GM19025 (cell line): ENCODE measurements around the gene CNOT3.
"Not testable (repeated sequence)": the region's sequence is repeated elsewhere in the genome, so short reads cannot be mapped to it uniquely, and the experiment has no call there.

Experiments used
- ATAC-seq: cut with Tn5 transposase; IDR thresholded peaks from one replicate; pipeline ENCODE4 v1.9.1; 2021; ENCODE audit warnings: mild to moderate bottlenecking, low read depth, moderate library complexity; ENCODE audit not compliant: unreplicated experiment

CNOT3 gene

GRCh38 chr19:54137699-54138488 lies at the start of gene CNOT3:
Gene CNOT3, plus strand, starts transcription at chr19:54137762. Its CDS starts 5,217 bp downstream, at chr19:54142979.
- ATAC-seq: no peak

- no peak for ATAC-seq
Measured at GRCh38 chr19:54094426-54095000, 43.0 kb upstream of the CNOT3 start.

GRCh38 chr19:54095136-54095858 lies 42.3 kb upstream of the CNOT3 start:
- no peak for ATAC-seq

DNA sequence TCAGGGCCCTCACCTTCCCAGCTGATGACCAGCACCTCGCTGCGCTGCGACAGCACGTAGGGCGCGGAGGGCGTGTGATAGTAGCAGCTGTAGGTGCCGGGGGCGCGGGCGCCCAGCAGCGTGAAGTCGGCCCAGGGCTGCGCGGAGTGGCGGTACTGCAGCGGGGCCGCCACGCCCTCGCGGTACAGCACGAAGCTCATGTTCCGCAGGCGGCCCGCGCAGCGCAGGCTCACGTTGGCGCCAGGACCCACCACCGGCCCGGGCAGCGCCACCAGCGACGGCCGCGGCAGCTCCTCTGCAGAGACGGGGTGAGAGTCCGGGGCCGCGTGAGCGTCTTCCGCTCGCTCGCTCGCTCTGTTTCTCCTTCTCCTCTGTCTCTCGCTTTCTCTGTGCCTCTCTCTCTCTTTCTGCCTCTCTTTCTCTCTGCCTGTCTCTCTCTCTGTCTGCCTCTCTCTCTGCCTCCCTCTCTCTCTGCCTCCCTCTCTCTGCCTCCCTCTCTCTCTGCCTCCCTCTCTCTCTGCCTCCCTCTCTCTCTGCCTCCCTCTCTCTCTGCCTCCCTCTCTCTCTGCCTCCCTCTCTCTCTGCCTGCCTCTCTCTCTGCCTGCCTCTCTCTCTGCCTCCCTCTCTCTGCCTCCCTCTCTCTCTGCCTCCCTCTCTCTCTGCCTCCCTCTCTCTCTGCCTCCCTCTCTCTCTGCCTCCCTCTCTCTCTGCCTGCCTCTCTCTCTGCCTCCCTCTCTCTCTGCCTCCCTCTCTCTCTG lies 41.5 kb upstream of the CNOT3 start:
- ATAC-seq: not testable (repeated sequence)

GRCh38 chr19:54096617-54097106 lies 40.9 kb upstream of the CNOT3 start:
- no peak for ATAC-seq

GRCh38 chr19:54099190-54099902 lies 38.2 kb upstream of the CNOT3 start:
- no peak for ATAC-seq

DNA sequence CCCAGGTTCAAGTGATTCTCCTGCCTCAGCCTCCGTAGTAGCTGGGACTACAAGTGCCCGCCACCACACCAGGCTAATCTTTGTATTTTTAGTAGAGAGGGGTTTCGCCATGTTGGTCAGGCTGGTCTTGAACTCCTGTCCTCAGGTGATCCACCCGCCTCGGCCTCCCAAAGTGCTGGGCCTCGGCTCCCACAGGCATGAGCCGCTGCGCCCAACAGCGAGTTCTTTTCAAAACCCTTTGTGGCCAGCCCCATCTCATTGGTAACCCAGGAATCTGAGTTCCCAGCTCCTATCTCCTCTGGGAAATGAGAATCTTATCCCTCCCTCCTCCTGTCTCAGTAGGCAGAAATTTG lies 37.7 kb upstream of the CNOT3 start:
- not testable (repeated sequence) for ATAC-seq

DNA sequence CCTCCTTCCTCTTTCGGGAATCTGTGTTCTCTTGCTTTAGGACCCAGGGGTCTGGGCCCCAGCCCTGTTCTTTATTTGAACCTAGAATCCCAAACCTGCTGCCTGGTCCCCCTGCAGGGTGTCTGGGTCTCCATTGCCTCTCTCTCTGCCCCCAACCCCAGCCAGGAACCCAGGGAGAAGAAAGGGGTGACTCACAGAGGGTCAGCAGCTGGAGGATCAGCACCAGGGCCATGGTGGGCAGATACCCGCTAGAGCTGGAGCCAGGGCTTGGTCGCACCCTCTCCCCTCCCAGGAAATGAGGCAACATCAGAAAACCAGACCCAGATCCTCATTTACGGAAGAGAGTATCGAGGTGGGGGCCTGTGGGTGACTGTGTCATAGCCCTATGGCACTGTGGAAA lies 37.0 kb upstream of the CNOT3 start, which contains the start of gene OSCAR:
Gene OSCAR (minus strand): TSS at position 243 of the 400 bp plus-strand sequence. CDS start 11 bp downstream, at position 232.
- no peak for ATAC-seq

- peak; percentile 97 for ATAC-seq
Measured at GRCh38 chr19:54102421-54103169, 35.0 kb upstream of the CNOT3 start, which contains the start of gene NDUFA3. Gene NDUFA3, plus strand, starts transcription at chr19:54102855. Its CDS starts 24 bp downstream, at chr19:54102879.

- ATAC-seq: no peak
Measured at GRCh38 chr19:54104998-54105715, 32.4 kb upstream of the CNOT3 start.

GRCh38 chr19:54105796-54106195 lies 31.8 kb upstream of the CNOT3 start:
- ATAC-seq: no peak

DNA sequence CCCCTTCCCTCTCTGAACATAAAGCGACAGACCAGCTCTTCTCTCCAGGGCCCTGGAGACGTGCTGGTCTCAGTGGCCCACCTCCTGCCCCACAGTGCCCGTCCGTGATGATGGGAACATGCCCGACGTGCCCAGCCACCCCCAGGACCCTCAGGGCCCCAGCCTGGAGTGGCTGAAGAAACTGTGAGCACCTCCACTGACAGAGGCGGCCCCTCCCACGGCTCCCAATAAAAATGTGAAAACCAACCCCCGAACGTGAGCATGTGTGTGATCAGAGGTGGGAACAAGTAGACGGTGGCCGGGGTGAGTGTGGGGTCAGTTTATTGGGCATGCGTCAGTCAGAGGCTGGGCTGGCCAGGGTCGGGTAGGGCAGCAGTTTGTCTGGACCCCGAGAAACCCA lies 30.8 kb upstream of the CNOT3 start:
- no peak for ATAC-seq

- no peak for ATAC-seq
Measured at GRCh38 chr19:54107876-54108490, 29.6 kb upstream of the CNOT3 start.

DNA sequence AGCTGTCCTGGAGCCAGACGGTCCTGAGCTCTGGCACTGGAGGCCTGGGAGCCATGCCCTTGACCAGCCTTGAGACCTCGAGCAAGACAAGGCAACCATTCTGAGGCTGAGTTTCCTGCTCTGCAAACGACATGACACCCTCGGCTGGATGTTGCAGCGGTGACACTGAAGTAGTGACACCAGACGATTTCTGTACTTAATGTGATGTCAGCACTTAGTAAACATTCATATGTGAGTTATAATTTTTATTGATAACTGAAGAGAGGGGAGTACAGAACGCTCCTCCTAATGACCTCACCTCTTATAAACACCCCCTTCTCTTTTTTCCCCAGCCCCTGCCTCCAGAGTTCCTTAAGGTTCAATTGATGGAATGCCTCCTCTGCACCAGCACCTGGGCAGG lies 29.1 kb upstream of the CNOT3 start:
- ATAC-seq: no peak

DNA sequence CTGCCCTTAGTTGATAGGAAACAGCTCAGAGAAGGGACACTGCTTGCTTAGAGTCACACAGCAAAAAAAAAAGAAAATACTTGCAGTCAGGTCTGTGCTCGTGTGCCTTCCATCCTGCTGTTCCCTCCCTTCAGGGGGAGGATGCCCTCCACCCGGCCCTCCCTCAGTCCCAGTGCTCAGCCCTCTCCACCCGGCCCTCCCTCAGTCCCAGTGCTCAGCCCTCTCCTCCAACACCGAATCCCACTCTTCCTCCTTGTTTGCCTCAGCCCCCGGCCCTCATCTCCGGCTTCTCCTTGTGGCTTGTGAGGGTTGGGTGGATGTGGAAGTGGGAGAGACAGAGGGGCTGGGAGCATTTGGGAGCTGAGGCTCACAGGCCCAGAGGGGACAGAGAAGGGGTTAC lies 27.9 kb upstream of the CNOT3 start:
- ATAC-seq: no peak

GRCh38 chr19:54114340-54115108 lies 23.0 kb upstream of the CNOT3 start:
- ATAC-seq: no peak
